Breast epithelium (tissue), 4 donors: Measurements from ENCODE around the gene SHROOM1. TPM values are rescaled to one million over a fixed set of nuclear protein-coding genes. Genes with fewer than 3 reads are reported as not detected.

Source experiments
- DNase-seq, 2 donors: peaks; one replicate each; pipeline ENCODE4 v3.0.0-alpha.2; 2019; ENCODE audit warnings: low spot score in 2 of 2
- H3K27ac ChIP-seq, 2 donors: fragments of 200-600 bp; sonication (generic) in 1 of 2; one replicate each; pipeline ENCODE4 v1.5.1; 2016 to 2019; ENCODE audit warnings: mild to moderate bottlenecking in 1 of 2
- H3K27me3 ChIP-seq, 2 donors: fragments of 200-600 bp; sonication (generic) in 1 of 2; one replicate each; pipeline versions ENCODE4 v1.5.1 to v1.6.0; 2017 to 2019; ENCODE audit warnings: control low read depth in 1 of 2, mild to moderate bottlenecking in 1 of 2
- H3K36me3 ChIP-seq: fragments of 200-600 bp; one replicate; pipeline ENCODE4 v1.5.1; 2019
- H3K4me1 ChIP-seq, 2 donors: fragments of 200-600 bp; sonication (generic); one replicate each; pipeline ENCODE4 v1.5.1; 2016 to 2019; ENCODE audit warnings: control low read depth in 1 of 2
- H3K4me3 ChIP-seq, 3 donors: fragments of 200-600 bp; sonication (generic); 1 replicate in 2 of 3; 2 replicates in 1 of 3; pipeline ENCODE4 v1.5.1; 2016 to 2019; ENCODE audit warnings: mild to moderate bottlenecking in 3 of 3, moderate library complexity in 2 of 3
- H3K9me3 ChIP-seq, 2 donors: fragments of 200-600 bp; sonication (generic) in 1 of 2; one replicate each; pipeline ENCODE4 v1.5.1; 2016 to 2019; ENCODE audit warnings: control low read depth in 1 of 2
- POLR2A ChIP-seq: fragments of 450-650 bp; IDR thresholded peaks from one replicate; pipeline ENCODE4 v1.6.1; 2016; ENCODE audit warnings: antibody characterized with exemption, mild to moderate bottlenecking, moderate library complexity
- POLR2AphosphoS5 ChIP-seq, 3 donors: sonication (generic); formaldehyde crosslinking; IDR thresholded peaks; one replicate each; pipeline ENCODE4 v1.6.1; 2017; ENCODE audit warnings: antibody characterized with exemption in 3 of 3
- intact Hi-C: fragments of 100-400 bp; cut with DNase I; formaldehyde crosslinking; loops from one replicate; pipeline ENCODE4 v1.15.1; 2023; ENCODE audit warnings: low total_unique reads
- total RNA-seq, 3 donors: library from RNA; depleted of rRNA; stranded (reverse); fragments of >200 nt; gene quantifications; one replicate each; pipeline ENCODE4 v1.1.0, GENCODE V29; 2016
- TF ChIP-seq, protein P1 (sequence below), 3 donors: fragments of 450-650 bp; IDR thresholded peaks; one replicate each; pipeline ENCODE4 v1.5.1; 2016 to 2017; ENCODE audit warnings: antibody characterized with exemption in 3 of 3, mild to moderate bottlenecking in 3 of 3, moderate library complexity in 3 of 3

Gene SHROOM1
- total RNA-seq, 3 donors from 2014 or later, result 2.4 to 12.6 (median 9.5) TPM

DNA sequence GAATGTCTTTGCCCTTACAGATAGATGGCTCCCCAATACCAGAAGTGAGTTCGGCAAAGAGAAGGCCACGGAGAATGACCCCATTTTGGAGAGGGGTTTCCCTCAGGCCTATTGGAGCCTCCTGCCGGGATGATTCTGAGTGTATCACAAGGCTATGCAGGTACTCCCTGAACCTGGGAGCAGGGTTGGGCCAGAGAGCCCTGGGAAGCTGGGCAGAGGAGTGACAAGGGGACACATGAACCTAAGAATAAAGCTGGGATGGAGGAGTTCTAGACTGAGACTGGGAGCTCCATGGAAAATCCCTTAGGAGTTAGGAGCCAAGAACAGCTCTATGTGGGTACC, 43.5 kb upstream of the SHROOM1 start:
- Histone ChIP-seq H3K36me3 (no peaks in the 10 kb centered on the region), H3K9me3 (no peaks in the 10 kb centered on the region), H3K4me1 (no peaks in the 10 kb centered on the region), H3K27ac (no peak overlapping the region), H3K27me3 (no peaks in the 10 kb centered on the region), H3K4me3 (no peak overlapping the region)
- intact Hi-C loops, result no loop called here
- DNase-seq, result no peak
- TF ChIP-seq, protein P1, sequence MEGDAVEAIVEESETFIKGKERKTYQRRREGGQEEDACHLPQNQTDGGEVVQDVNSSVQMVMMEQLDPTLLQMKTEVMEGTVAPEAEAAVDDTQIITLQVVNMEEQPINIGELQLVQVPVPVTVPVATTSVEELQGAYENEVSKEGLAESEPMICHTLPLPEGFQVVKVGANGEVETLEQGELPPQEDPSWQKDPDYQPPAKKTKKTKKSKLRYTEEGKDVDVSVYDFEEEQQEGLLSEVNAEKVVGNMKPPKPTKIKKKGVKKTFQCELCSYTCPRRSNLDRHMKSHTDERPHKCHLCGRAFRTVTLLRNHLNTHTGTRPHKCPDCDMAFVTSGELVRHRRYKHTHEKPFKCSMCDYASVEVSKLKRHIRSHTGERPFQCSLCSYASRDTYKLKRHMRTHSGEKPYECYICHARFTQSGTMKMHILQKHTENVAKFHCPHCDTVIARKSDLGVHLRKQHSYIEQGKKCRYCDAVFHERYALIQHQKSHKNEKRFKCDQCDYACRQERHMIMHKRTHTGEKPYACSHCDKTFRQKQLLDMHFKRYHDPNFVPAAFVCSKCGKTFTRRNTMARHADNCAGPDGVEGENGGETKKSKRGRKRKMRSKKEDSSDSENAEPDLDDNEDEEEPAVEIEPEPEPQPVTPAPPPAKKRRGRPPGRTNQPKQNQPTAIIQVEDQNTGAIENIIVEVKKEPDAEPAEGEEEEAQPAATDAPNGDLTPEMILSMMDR (IDR thresholded peaks at IDR 0.05), result no peak
- TF ChIP-seq POLR2AphosphoS5 (IDR thresholded peaks at IDR 0.05), result no peak

DNA sequence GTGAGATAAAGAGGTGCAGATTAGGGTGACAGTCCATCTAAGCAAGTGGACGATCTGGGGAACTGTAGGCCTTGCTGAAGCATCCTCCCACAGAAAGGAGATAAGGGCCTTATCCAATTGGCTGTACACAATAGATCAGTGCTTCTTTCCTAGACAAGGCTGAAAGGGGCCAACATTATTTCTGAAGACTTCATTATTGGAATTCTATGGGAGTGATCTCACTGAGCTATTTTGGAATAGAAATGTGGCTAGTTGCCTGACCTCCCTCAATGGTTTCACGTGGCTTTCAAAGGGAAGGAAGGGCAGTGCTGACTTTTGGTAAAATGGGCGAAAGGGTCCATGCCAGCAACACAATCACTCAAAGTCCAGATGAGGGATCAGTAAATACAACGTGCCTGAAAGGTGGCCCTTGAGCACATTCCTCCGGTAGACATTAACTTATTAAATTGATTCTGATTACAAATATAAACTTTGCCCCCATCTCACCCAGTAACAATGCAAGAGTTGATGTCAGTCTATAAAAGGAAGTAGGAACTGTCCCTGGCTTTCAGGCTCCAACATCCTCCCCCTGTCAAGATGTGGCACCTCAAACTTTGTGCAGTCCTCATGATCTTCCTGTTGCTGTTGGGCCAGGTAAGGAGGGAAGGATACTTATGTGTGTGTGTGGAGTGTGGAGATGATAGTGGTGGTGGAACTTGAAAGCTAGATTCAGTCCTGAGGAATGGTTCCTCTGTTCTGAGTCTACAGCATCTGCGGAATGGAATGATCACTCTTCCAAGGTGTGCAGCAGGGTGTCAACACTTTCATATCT, 42.9 kb upstream of the SHROOM1 start, which contains the start of gene LEAP2:
Gene LEAP2 (plus strand): TSS at position 550 of the 811 bp plus-strand sequence. CDS start 27 bp downstream, at position 577.
- no peak for DNase-seq
- Histone ChIP-seq H3K4me3 (no peak within 1 kb of the TSS), H3K4me1 (no peaks in the 10 kb centered on the region), H3K27ac (no peak within 1 kb of the TSS), H3K36me3 (no peaks in the 10 kb centered on the region), H3K27me3 (no peaks in the 10 kb centered on the region), H3K9me3 (no peaks in the 10 kb centered on the region)
- intact Hi-C loops, result no loop called here
- TF ChIP-seq POLR2AphosphoS5 (IDR thresholded peaks at IDR 0.05), result no peak
- no peak for TF ChIP-seq POLR2A
- TF ChIP-seq, protein P1 (IDR thresholded peaks at IDR 0.05), result no peak

DNA sequence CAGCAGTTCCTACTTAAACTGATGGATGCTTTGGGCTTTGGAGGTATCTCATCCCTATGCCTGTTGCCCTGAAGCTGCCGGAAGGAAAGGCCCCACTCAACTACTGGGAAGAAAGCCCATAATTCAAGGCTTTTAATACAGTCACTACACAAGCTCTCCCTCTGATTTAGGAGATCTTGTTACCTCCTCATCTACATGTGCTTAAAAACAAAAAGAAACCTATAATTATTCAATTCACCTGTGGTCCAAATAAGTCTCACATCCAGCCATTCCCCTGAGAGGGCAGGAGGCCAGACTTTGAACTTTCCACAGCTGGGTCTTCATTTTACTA, 42.3 kb upstream of the SHROOM1 start:
- H3K27ac ChIP-seq, result no peak overlapping the region
- no peak overlapping the region for H3K4me3 ChIP-seq
- peaks cover 0 to 1% of the 10 kb centered on the region in 2 donors for H3K4me1 ChIP-seq
- no peaks in the 10 kb centered on the region for H3K27me3 ChIP-seq
- no peaks in the 10 kb centered on the region for H3K9me3 ChIP-seq
- TF ChIP-seq POLR2A (no peak), POLR2AphosphoS5 (IDR thresholded peaks at IDR 0.05) (no peak)
- TF ChIP-seq, protein P1 (IDR thresholded peaks at IDR 0.05), result no peak
- no peaks in the 10 kb centered on the region for H3K36me3 ChIP-seq
- no peak for DNase-seq
- intact Hi-C loops, result no loop called here

DNA sequence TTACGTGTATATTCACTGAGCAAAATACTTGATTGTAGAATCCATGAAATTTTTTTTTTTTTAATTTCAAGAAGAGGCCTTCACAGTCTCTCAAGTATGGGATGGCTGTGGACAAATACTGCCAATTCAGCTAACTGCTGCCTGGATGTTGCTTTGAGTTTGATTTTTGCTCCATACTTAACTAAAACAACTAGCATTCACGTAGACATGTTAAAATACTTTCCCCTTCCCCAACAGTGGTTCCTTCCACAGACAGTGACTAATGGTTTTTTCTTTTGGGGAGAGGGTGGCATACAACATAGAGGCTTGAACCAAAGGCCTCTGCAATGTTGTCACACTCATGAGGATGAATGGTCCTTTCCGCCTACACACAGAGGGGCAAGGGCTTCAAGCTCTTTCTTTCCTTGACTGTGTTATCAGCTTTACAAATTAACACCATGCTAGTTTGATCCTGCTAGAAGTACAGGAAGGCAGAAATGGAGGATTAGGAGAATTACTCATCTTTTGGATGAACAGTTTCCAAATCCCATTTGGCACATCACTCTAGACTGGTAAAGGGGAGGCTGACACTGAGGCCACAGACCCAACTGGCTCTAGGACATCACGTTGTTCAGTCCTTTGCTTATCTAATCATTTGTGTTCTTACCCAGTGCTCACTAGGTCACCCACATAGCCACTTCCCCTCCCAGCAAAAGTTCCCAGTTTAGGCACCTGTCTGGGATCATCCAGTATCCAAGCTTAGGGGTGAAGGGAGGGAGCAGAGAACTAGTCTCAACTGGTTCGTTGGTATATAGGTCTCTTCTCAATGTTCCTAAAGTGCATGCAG, 41.2 kb upstream of the SHROOM1 start:
- intact Hi-C loops, result no loop called here
- DNase-seq, result no peak
- no peak overlapping the region for H3K4me3 ChIP-seq
- TF ChIP-seq POLR2A (no peak), POLR2AphosphoS5 (IDR thresholded peaks at IDR 0.05) (no peak)
- TF ChIP-seq, protein P1 (IDR thresholded peaks at IDR 0.05), result no peak
- no peaks in the 10 kb centered on the region for H3K9me3 ChIP-seq
- no peaks in the 10 kb centered on the region for H3K36me3 ChIP-seq
- peaks cover 0 to 9% of the 10 kb centered on the region in 2 donors for H3K4me1 ChIP-seq
- H3K27me3 ChIP-seq, result no peaks in the 10 kb centered on the region
- no peak overlapping the region for H3K27ac ChIP-seq

- TF ChIP-seq POLR2AphosphoS5 (IDR thresholded peaks at IDR 0.05) (no peak), POLR2A (no peak)
- TF ChIP-seq, protein P1 (IDR thresholded peaks at IDR 0.05), result no peak
- no peak for DNase-seq
- Histone ChIP-seq H3K4me1 (peaks cover 0 to 9% of the 10 kb centered on the region in 2 donors), H3K9me3 (no peaks in the 10 kb centered on the region), H3K27ac (no peak overlapping the region), H3K4me3 (no peak overlapping the region), H3K27me3 (no peaks in the 10 kb centered on the region), H3K36me3 (no peaks in the 10 kb centered on the region)
- intact Hi-C loops, result no loop called here
Observed at GRCh38 chr5:132870801-132871200, 40.4 kb upstream of the SHROOM1 start.
